ENCODE data around the gene DUOXA1.
"Not testable (repeated sequence)": the region's sequence is repeated elsewhere in the genome, so short reads cannot be mapped to it uniquely, and the experiment has no call there.

The DUOXA1 gene

GRCh38 chr15:45139770-45140169, 10.1 kb upstream of the DUOXA1 start:
- no peaks in the 10 kb centered on the region for H3K9me3 ChIP-seq (ENCODE audit: control insufficient read depth, insufficient read depth, low read length)
- H3K9ac ChIP-seq (ENCODE audit: low read depth, low read length) = no peak overlapping the region
- no peaks in the 10 kb centered on the region for H3K4me1 ChIP-seq (ENCODE audit: control insufficient read depth, insufficient read depth, low read length)
- no peak overlapping the region for H3K4me3 ChIP-seq (ENCODE audit: low read depth, low read length)
- H3K36me3 ChIP-seq (ENCODE audit: control insufficient read depth, insufficient read depth, low read length) = no peaks in the 10 kb centered on the region
- no peak overlapping the region for H3K27ac ChIP-seq (ENCODE audit: low read depth, low read length)
- peaks cover 32% of the 10 kb centered on the region for H3K27me3 ChIP-seq (ENCODE audit: control insufficient read depth, insufficient read depth, low read length)

DNA sequence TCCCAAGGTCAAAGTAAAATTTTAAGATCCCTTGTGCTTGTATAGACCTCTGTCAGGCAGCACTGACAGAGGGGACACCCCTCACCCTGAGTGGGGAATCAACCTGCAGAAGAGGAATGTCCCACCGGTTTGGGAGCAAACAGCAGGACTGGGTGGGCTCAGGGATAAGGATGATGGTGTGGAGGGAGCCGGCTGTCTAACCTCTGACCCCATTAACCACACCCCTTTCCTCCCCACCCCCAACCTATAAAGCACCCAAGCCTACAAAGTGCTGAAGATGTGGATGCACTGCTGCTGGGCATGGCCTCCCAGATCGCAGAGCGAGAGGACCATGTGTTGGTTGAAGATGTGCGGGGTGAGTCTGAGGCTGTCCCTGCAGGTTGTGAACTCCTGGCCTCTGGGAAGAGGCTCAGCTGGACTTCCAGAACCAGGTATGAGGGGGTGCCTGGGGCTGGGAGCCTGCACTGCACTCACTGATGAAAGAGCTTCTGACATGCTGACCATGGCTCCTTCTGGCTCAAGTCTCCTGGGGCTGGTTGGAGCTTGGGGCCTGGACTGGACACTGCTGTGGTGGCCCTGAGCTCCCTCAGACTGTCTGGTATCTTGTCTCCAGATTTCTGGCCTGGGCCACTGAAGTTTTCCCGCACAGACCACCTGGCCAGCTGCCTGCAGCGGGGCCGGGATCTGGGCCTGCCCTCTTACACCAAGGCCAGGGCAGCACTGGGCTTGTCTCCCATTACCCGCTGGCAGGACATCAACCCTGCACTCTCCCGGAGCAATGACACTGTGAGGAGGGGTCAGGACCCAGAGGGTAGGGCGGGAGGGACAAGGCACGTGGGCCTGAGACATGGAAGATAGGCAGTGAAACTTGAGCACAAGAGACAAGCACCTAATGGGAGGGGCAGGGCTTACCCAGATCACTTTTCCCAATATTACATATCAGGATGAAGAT, 9.4 kb upstream of the DUOXA1 start:
- H3K27ac ChIP-seq (ENCODE audit: low read depth, low read length) = no peak overlapping the region
- no peaks in the 10 kb centered on the region for H3K4me1 ChIP-seq (ENCODE audit: control insufficient read depth, insufficient read depth, low read length)
- no peak overlapping the region for H3K4me3 ChIP-seq (ENCODE audit: low read depth, low read length)
- no peaks in the 10 kb centered on the region for H3K36me3 ChIP-seq (ENCODE audit: control insufficient read depth, insufficient read depth, low read length)
- H3K9ac ChIP-seq (ENCODE audit: low read depth, low read length) = no peak overlapping the region
- peaks cover 38% of the 10 kb centered on the region for H3K27me3 ChIP-seq (ENCODE audit: control insufficient read depth, insufficient read depth, low read length)
- no peaks in the 10 kb centered on the region for H3K9me3 ChIP-seq (ENCODE audit: control insufficient read depth, insufficient read depth, low read length)

DNA sequence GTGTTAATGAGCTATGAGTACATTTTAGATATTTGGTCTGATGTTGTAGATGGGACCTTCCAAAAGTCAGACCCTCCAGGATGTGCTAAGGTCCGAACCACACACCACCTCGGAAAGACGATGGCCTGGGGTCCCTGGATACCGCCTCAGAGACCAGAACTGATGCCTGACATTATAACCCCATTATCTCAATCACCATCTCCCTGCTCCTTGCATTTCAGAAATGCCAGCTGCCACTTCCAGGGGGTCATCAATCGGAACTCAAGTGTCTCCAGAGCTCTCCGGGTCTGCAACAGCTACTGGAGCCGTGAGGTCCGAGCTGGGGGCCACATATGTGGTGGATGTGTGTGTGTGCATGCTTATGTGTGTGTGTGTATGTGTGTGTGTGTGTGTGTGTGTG, 8.0 kb upstream of the DUOXA1 start:
- H3K9ac ChIP-seq (ENCODE audit: low read depth, low read length) = no peak overlapping the region
- no peak overlapping the region for H3K27ac ChIP-seq (ENCODE audit: low read depth, low read length)
- H3K4me3 ChIP-seq (ENCODE audit: low read depth, low read length) = no peak overlapping the region
- H3K4me1 ChIP-seq (ENCODE audit: control insufficient read depth, insufficient read depth, low read length) = no peaks in the 10 kb centered on the region
- H3K36me3 ChIP-seq (ENCODE audit: control insufficient read depth, insufficient read depth, low read length) = no peaks in the 10 kb centered on the region
- peaks cover 52% of the 10 kb centered on the region for H3K27me3 ChIP-seq (ENCODE audit: control insufficient read depth, insufficient read depth, low read length)
- no peaks in the 10 kb centered on the region for H3K9me3 ChIP-seq (ENCODE audit: control insufficient read depth, insufficient read depth, low read length)

GRCh38 chr15:45136378-45136764, 6.7 kb upstream of the DUOXA1 start:
- Histone ChIP-seq H3K4me1 (ENCODE audit: control insufficient read depth, insufficient read depth, low read length) (no peaks in the 10 kb centered on the region), H3K9ac (ENCODE audit: low read depth, low read length) (no peak overlapping the region), H3K27me3 (ENCODE audit: control insufficient read depth, insufficient read depth, low read length) (peaks cover 66% of the 10 kb centered on the region), H3K9me3 (ENCODE audit: control insufficient read depth, insufficient read depth, low read length) (no peaks in the 10 kb centered on the region), H3K4me3 (ENCODE audit: low read depth, low read length) (no peak overlapping the region), H3K27ac (ENCODE audit: low read depth, low read length) (no peak overlapping the region), H3K36me3 (ENCODE audit: control insufficient read depth, insufficient read depth, low read length) (no peaks in the 10 kb centered on the region)

DNA sequence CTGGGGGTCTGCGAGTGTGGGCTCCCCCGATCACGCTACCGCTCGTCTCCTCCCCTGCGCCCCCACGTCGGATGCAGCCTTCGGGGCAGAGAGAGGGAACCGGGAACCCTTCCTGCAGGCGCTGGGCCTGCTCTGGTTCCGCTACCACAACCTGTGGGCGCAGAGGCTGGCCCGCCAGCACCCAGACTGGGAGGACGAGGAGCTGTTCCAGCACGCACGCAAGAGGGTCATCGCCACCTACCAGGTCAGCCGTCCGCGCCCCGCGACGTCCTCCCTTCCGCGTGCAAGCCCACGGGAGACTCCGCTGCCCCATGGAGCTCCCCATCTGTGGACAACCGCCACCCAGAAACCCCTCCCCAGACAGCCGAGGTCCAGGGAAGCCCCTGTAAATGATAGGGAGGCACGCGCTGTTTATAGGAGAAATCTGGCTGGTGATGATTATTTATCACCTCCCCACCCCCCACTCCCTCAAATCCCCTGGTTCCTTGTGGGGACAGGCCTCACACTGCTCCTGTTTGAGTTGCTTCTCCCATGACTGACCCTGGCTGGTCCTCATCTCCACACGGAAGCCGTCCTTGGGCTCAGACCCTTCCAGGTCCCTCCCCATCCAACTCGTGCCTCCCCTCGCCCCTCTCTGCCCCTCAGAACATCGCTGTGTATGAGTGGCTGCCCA, 6.2 kb upstream of the DUOXA1 start:
- not testable (repeated sequence) for H3K4me3 ChIP-seq (ENCODE audit: low read depth, low read length); H3K27ac ChIP-seq (ENCODE audit: low read depth, low read length); H3K4me1 ChIP-seq (ENCODE audit: control insufficient read depth, insufficient read depth, low read length); H3K9ac ChIP-seq (ENCODE audit: low read depth, low read length); H3K9me3 ChIP-seq (ENCODE audit: control insufficient read depth, insufficient read depth, low read length); H3K36me3 ChIP-seq (ENCODE audit: control insufficient read depth, insufficient read depth, low read length)
- peaks cover 71% of the 10 kb centered on the region for H3K27me3 ChIP-seq (ENCODE audit: control insufficient read depth, insufficient read depth, low read length)

DNA sequence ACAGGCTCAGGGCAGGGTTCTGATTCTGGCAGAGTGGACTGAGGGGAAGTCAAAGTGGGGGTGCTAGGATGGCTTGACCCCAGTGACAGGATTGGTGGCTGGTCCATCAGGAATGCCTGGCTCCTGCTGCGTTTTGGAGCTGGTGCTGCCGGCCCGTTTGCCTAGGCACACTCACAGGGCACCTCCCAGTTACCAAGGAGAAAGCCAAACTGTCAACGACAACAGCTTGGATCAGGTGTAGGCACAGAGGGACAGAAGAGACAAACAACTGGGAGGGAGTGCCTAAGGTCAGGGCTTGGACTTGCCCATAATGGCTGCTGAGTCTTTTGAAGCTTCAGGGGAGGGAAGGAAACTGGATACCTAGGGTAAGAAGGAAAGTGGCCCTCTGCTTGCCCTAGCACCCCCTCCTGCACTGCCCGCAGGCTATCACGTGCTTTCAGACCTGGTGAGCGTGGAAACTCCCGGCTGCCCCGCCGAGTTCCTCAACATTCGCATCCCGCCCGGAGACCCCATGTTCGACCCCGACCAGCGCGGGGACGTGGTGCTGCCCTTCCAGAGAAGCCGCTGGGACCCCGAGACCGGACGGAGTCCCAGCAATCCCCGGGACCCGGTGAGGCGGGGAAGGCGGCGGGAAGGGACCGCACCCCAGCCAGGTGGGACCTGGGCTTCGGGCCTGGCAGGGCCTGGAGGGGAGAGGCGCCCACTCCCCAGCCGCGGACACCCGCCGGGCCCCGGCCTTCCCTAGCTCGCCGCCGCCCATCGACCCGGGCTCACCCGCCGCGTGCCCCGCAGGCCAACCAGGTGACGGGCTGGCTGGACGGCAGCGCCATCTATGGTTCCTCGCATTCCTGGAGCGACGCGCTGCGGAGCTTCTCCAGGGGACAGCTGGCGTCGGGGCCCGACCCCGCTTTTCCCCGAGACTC, 5.3 kb upstream of the DUOXA1 start:
- no peak overlapping the region for H3K27ac ChIP-seq (ENCODE audit: low read depth, low read length)
- no peaks in the 10 kb centered on the region for H3K36me3 ChIP-seq (ENCODE audit: control insufficient read depth, insufficient read depth, low read length)
- H3K27me3 ChIP-seq (ENCODE audit: control insufficient read depth, insufficient read depth, low read length) = peaks cover 80% of the 10 kb centered on the region
- H3K4me3 ChIP-seq (ENCODE audit: low read depth, low read length) = peak overlapping the region; percentile 45; the same call in 1 of the 2 replicates
- no peaks in the 10 kb centered on the region for H3K4me1 ChIP-seq (ENCODE audit: control insufficient read depth, insufficient read depth, low read length)
- no peaks in the 10 kb centered on the region for H3K9me3 ChIP-seq (ENCODE audit: control insufficient read depth, insufficient read depth, low read length)
- H3K9ac ChIP-seq (ENCODE audit: low read depth, low read length) = no peak overlapping the region; the same call in 1 of the 2 replicates

DNA sequence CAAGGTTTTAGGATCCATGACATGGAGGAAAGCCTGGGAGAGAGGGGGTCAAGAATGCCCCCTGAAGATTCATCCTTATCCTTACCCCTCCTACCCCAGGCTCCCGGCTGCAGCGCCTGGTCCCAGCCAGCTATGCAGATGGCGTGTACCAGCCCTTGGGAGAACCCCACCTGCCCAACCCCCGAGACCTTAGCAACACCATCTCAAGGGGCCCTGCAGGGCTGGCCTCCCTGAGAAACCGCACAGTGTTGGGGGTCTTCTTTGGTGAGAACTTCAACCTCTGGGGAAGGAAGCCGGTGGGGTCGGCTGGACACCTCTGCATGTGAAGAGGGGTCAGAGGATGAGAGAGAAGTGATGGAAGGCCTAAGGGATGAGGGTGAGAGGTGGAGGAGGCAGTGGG, 4.4 kb upstream of the DUOXA1 start:
- Histone ChIP-seq H3K27me3 (ENCODE audit: control insufficient read depth, insufficient read depth, low read length) (peaks cover 89% of the 10 kb centered on the region), H3K27ac (ENCODE audit: low read depth, low read length) (no peak overlapping the region), H3K9ac (ENCODE audit: low read depth, low read length) (no peak overlapping the region), H3K36me3 (ENCODE audit: control insufficient read depth, insufficient read depth, low read length) (no peaks in the 10 kb centered on the region), H3K4me3 (ENCODE audit: low read depth, low read length) (no peak overlapping the region), H3K4me1 (ENCODE audit: control insufficient read depth, insufficient read depth, low read length) (no peaks in the 10 kb centered on the region), H3K9me3 (ENCODE audit: control insufficient read depth, insufficient read depth, low read length) (no peaks in the 10 kb centered on the region)

- H3K4me3 ChIP-seq (ENCODE audit: low read depth, low read length) = no peak overlapping the region
- no peaks in the 10 kb centered on the region for H3K9me3 ChIP-seq (ENCODE audit: control insufficient read depth, insufficient read depth, low read length)
- H3K36me3 ChIP-seq (ENCODE audit: control insufficient read depth, insufficient read depth, low read length) = no peaks in the 10 kb centered on the region
- no peak overlapping the region for H3K27ac ChIP-seq (ENCODE audit: low read depth, low read length)
- no peaks in the 10 kb centered on the region for H3K4me1 ChIP-seq (ENCODE audit: control insufficient read depth, insufficient read depth, low read length)
- no peak overlapping the region for H3K9ac ChIP-seq (ENCODE audit: low read depth, low read length)
- peaks cover 94% of the 10 kb centered on the region for H3K27me3 ChIP-seq (ENCODE audit: control insufficient read depth, insufficient read depth, low read length)
Observed at GRCh38 chr15:45133561-45133920, 3.9 kb upstream of the DUOXA1 start.

GRCh38 chr15:45132844-45133560, 3.3 kb upstream of the DUOXA1 start:
- Histone ChIP-seq H3K36me3 (ENCODE audit: control insufficient read depth, insufficient read depth, low read length) (no peaks in the 10 kb centered on the region), H3K9me3 (ENCODE audit: control insufficient read depth, insufficient read depth, low read length) (no peaks in the 10 kb centered on the region), H3K9ac (ENCODE audit: low read depth, low read length) (no peak overlapping the region), H3K27me3 (ENCODE audit: control insufficient read depth, insufficient read depth, low read length) (peaks cover 94% of the 10 kb centered on the region), H3K4me3 (ENCODE audit: low read depth, low read length) (no peak overlapping the region), H3K4me1 (ENCODE audit: control insufficient read depth, insufficient read depth, low read length) (no peaks in the 10 kb centered on the region), H3K27ac (ENCODE audit: low read depth, low read length) (no peak overlapping the region)

DNA sequence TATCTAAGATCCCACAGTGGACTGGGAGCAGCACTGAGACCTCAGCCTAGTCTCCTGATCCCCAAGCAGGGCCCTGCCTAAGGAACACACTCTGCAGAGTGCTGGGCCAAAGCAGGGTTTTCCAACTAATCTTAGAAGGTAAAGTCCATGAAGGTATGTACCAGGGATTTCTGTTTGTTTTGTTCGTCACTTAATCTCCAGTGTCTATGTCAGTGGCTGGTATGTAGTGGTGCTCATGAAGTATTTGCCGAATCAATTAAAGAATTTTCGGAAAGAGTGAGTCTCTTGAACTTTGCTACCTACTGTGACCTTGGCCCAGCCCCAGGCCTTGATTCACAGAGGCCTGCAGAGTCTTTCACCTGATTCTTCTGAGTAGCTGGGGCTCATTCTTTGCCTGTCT, 1.8 kb upstream of the DUOXA1 start:
- no peaks in the 10 kb centered on the region for H3K4me1 ChIP-seq (ENCODE audit: control insufficient read depth, insufficient read depth, low read length)
- no peaks in the 10 kb centered on the region for H3K36me3 ChIP-seq (ENCODE audit: control insufficient read depth, insufficient read depth, low read length)
- H3K9me3 ChIP-seq (ENCODE audit: control insufficient read depth, insufficient read depth, low read length) = no peaks in the 10 kb centered on the region
- no peak overlapping the region for H3K27ac ChIP-seq (ENCODE audit: low read depth, low read length)
- H3K4me3 ChIP-seq (ENCODE audit: low read depth, low read length) = no peak overlapping the region
- no peak overlapping the region for H3K9ac ChIP-seq (ENCODE audit: low read depth, low read length)
- peaks cover 97% of the 10 kb centered on the region for H3K27me3 ChIP-seq (ENCODE audit: control insufficient read depth, insufficient read depth, low read length)
